Thyroid gland (tissue), 4 donors: Measurements from ENCODE around the gene DCDC2. TPM values are rescaled to one million over a fixed set of nuclear protein-coding genes. Genes with fewer than 3 reads are reported as not detected.
"Not testable (repeated sequence)": the region's sequence is repeated elsewhere in the genome, so short reads cannot be mapped to it uniquely, and the experiment has no call there.

Experiments used
- DNase-seq, 2 donors: peaks; one replicate each; pipeline ENCODE4 v3.0.0-alpha.2; 2019
- H3K27ac ChIP-seq, 3 donors: fragments of 200-600 bp; sonication (generic); 1 replicate in 2 of 3; 2 replicates in 1 of 3; pipeline ENCODE4 v1.5.1; 2016 to 2019; ENCODE audit warnings: mild to moderate bottlenecking in 1 of 3, moderate library complexity in 1 of 3
- H3K27me3 ChIP-seq: fragments of 200-600 bp; sonication (generic); one replicate; pipeline ENCODE4 v1.5.1; 2019
- H3K36me3 ChIP-seq, 2 donors: fragments of 200-600 bp; sonication (generic); one replicate each; pipeline ENCODE4 v1.5.1; 2016 to 2019
- H3K4me1 ChIP-seq, 2 donors: fragments of 200-600 bp; sonication (generic); one replicate each; pipeline ENCODE4 v1.5.1; 2017 to 2019
- H3K4me3 ChIP-seq, 3 donors: fragments of 200-600 bp; sonication (generic); replicated peaks in 1 of 3; 1 replicate in 2 of 3; 2 replicates in 1 of 3; pipeline ENCODE4 v1.5.1; 2016; ENCODE audit warnings: mild to moderate bottlenecking in 1 of 3
- H3K9me3 ChIP-seq: fragments of 200-600 bp; sonication (generic); one replicate; pipeline ENCODE4 v1.5.1; 2017
- POLR2A ChIP-seq, 2 donors: fragments of 450-650 bp; IDR thresholded peaks; one replicate each; pipeline ENCODE4 v1.6.1; 2017; ENCODE audit warnings: antibody characterized with exemption in 2 of 2, mild to moderate bottlenecking in 2 of 2, moderate library complexity in 1 of 2
- WGBS, 2 donors: methylation state at CpG; one replicate each; pipeline ENCODE4 v1.1.5; 2017; 5-methylcytosine and 5-hydroxymethylcytosine counted together
- intact Hi-C: fragments of 100-400 bp; cut with DNase I; formaldehyde crosslinking; loops from one replicate; pipeline ENCODE4 v1.15.1; 2023
- total RNA-seq, 4 donors: library from RNA; depleted of rRNA; stranded (reverse); fragments of >200 nt; gene quantifications; one replicate each; pipeline ENCODE4 v1.2.3, GENCODE V29; 2016
- TF ChIP-seq, protein P1 (sequence below), 6 experiments: fragments of 200-600 bp in 3 of 6; fragments of 450-650 bp in 3 of 6; sonication (generic) in 3 of 6; IDR thresholded peaks; one replicate each; pipeline ENCODE4 v1.5.1; 2016 to 2019; ENCODE audit warnings: antibody characterized with exemption in 6 of 6, mild to moderate bottlenecking in 2 of 6, inconsistent platforms in 1 of 6, moderate library complexity in 1 of 6

DCDC2 gene
- total RNA-seq, 4 donors from 2014 or later = 8.7 to 14.8 (median 12.3) TPM

DNA sequence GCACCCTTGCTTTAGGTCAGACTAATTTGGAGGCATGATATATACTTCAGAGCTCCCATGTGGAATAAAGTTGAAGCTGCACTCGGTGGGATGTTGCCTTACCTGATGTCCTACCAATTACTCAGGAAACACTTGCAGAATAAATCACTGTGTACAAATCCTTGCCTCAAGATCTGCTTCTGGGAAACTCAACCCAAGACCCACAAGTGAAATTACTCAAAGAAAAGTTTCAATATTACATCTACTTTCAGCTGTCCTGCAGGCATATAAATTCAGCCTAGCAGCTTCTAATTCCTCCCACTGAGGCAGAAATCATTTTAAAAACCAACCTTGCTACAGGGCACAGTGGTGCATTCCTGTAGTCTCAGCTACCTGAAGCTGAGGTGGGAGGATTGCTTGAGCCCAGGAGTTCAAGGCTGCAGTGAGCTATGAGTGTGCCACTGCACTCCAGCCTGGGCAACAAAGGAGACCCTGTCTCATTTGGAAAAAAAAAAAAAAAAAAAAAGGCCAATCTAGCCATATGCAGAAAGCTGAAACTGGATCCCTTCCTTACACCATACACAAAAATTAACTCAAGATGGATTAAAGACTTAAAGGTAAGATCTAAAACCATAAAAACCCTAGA, 20.7 kb upstream of the DCDC2 start:
- H3K9me3 ChIP-seq = no peaks in the 10 kb centered on the region
- no peak overlapping the region for H3K27ac ChIP-seq
- DNase-seq = no peak
- TF ChIP-seq, protein P1, sequence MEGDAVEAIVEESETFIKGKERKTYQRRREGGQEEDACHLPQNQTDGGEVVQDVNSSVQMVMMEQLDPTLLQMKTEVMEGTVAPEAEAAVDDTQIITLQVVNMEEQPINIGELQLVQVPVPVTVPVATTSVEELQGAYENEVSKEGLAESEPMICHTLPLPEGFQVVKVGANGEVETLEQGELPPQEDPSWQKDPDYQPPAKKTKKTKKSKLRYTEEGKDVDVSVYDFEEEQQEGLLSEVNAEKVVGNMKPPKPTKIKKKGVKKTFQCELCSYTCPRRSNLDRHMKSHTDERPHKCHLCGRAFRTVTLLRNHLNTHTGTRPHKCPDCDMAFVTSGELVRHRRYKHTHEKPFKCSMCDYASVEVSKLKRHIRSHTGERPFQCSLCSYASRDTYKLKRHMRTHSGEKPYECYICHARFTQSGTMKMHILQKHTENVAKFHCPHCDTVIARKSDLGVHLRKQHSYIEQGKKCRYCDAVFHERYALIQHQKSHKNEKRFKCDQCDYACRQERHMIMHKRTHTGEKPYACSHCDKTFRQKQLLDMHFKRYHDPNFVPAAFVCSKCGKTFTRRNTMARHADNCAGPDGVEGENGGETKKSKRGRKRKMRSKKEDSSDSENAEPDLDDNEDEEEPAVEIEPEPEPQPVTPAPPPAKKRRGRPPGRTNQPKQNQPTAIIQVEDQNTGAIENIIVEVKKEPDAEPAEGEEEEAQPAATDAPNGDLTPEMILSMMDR (IDR thresholded peaks at IDR 0.05) = no peak
- TF ChIP-seq POLR2A (IDR thresholded peaks at IDR 0.05) = no peak
- H3K4me3 ChIP-seq = no peak overlapping the region
- intact Hi-C loops = no loop called here
- no peaks in the 10 kb centered on the region for H3K27me3 ChIP-seq
- 73 to 75% methylated on average over 1 of the region's 1 CpG for WGBS, 2 donors
- H3K4me1 ChIP-seq = no peaks in the 10 kb centered on the region
- no peaks in the 10 kb centered on the region for H3K36me3 ChIP-seq

DNA sequence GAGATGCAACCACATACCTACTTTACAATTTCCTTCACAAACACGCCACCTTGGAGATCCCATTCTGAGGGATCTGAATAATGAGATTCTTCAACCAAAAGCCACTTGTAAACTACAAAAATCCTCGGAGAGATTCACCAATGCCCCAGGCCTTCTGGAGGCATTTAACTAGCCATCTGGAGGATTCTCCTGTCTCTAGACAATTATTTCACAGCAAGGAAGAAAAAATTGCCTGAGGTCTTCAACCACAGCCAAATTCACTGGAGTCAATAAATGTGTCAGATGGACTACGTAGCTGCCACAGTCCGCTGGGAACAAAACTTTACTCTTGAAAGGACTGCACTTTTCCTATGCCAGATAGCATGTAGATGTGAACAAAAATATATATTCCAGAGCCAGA, 19.0 kb upstream of the DCDC2 start:
- Histone ChIP-seq H3K36me3 (no peaks in the 10 kb centered on the region), H3K4me1 (no peaks in the 10 kb centered on the region), H3K4me3 (no peak overlapping the region), H3K27me3 (no peaks in the 10 kb centered on the region), H3K9me3 (no peaks in the 10 kb centered on the region), H3K27ac (no peak overlapping the region)
- WGBS, 2 donors = 59 to 65% methylated on average over 4 of the region's 4 CpGs
- no peak for TF ChIP-seq POLR2A (IDR thresholded peaks at IDR 0.05)
- TF ChIP-seq, protein P1 (IDR thresholded peaks at IDR 0.05) = no peak
- intact Hi-C loops = no loop called here
- no peak for DNase-seq

DNA sequence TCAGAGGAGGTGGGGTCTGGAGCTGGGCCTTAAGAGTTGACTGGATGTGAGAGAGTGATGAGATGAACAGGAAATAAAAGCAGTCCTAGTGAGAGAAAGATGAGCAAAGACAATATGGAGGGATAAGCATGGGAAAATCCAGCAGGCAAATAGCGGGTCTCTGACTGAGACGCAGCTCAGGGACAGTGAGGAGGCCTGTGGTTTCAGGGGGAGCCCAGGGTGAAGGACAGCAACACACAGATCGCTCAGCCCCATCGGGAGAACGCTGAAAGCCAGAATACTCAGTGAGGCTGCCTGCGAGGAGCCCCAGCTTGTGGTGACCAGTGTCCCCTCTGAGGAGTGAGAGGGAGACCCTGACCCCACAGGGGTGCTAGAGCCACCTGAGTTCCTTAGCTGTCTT, 16.8 kb upstream of the DCDC2 start:
- Histone ChIP-seq H3K4me3 (no peak overlapping the region), H3K27me3 (no peaks in the 10 kb centered on the region), H3K9me3 (no peaks in the 10 kb centered on the region), H3K4me1 (no peaks in the 10 kb centered on the region), H3K27ac (no peak overlapping the region), H3K36me3 (no peaks in the 10 kb centered on the region)
- intact Hi-C loops = no loop called here
- no peak for TF ChIP-seq POLR2A (IDR thresholded peaks at IDR 0.05)
- TF ChIP-seq, protein P1 (IDR thresholded peaks at IDR 0.05) = no peak
- DNase-seq = no peak
- WGBS, 2 donors = 90 to 91% methylated on average over 6 of the region's 6 CpGs

DNA sequence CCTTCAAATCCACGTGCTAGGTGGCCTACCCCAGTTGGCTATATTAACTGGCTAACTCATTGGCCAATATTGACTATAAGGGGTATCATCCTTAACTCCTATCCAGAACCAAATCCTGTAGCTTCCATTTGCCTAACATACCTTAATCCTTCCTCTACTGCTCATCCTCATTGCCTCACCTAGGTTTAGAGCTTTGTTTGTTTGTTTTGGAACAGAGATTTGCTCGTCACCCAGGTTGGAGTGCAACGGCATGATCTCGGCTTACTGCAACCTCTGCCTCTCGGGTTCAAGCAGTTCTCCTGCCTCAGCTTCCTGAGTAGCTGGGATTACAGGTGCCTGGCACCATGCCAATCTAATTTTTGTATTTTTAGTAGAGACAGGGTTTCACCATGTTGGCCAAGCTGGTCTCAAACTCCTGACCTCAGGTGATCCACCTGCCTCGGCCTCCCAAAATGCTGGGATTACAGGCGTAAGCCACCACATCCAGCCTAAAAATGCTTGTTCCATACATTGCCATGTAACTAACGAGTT, 7.3 kb upstream of the DCDC2 start:
- H3K9me3 ChIP-seq, H3K36me3 ChIP-seq, H3K27ac ChIP-seq, DNase-seq, intact Hi-C loops, H3K4me1 ChIP-seq, H3K27me3 ChIP-seq, H3K4me3 ChIP-seq: not testable (repeated sequence)
- 76 to 79% methylated on average over 8 of the region's 8 CpGs for WGBS, 2 donors

DNA sequence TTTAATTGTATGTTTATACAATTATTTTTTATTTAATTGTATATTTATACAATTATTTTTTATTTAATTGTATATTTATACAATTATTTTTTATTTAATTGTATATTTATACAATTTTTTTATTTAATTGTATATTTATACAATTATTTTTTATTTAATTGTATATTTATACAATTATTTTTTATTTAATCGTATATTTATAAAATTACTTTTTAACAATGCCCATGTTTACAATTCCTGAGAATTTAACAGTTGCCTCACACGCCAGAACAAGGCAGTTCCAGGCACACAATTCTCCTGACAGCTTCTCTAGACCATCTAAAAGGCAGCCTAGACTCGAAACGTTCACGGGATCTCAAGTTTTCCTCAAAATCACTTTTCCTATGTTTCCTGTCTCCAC, 4.5 kb upstream of the DCDC2 start:
- intact Hi-C loops, DNase-seq, H3K4me1 ChIP-seq, H3K36me3 ChIP-seq, H3K4me3 ChIP-seq, H3K27me3 ChIP-seq, H3K9me3 ChIP-seq, H3K27ac ChIP-seq: not testable (repeated sequence)
- 85 to 86% methylated on average over 5 of the region's 5 CpGs for WGBS, 2 donors

DNA sequence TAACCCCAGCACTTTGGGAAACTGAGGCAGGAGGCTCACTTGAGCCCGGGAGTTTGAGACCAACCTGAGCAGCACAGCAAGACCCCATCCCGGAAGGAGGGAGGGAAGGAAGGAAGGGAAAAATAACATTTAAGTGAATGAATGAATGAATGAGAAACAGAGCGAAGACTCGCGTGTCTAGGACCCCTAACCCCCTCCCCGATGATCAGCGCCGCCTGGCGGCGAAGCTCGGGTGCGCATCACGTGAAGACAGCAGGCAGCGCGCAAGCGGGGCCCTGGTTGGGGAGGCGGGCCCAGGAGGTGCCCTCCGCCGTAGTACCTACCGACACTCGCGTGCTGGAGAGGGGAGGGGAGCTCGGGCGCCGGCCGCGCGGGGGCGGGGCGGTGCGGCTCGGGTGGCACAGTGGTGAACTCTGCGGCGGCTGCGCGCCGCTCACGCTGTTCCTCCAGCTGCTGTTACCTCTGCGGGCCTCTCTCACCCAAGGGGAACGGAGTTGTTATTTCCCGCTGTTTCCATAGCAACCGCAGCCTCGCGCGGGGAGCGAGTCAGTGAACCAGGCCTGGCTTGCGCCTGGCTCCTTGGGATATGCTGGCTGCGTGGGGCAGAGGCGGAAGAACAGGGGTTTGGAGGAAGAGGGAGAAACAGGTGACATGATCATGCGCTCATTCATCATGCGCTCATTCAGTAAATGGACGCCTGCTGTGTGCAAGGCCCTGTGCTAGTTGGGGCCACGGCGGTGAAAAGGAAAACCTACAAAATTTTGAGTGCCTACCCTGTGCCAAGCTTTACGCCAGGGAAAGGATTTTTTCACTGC, 2.0 kb upstream of the DCDC2 start:
- peak overlapping the region in 2 of 3 donors; percentile 14 to 25 for H3K4me3 ChIP-seq
- no peaks in the 10 kb centered on the region for H3K36me3 ChIP-seq
- no peaks in the 10 kb centered on the region for H3K9me3 ChIP-seq
- TF ChIP-seq, protein P1 (IDR thresholded peaks at IDR 0.05) = peak in 5 of 6 experiments; percentile 56 to 82 (median 76)
- TF ChIP-seq POLR2A (IDR thresholded peaks at IDR 0.05) = peak in 1 of 2 donors; percentile 68
- H3K27me3 ChIP-seq = no peaks in the 10 kb centered on the region
- intact Hi-C loops = no loop called here
- WGBS, 2 donors = 5 to 7% methylated on average over 35 to 52 of the region's 55 CpGs
- peaks cover 4 to 6% of the 10 kb centered on the region in 2 donors for H3K4me1 ChIP-seq
- H3K27ac ChIP-seq = peak overlapping the region; percentile 69 to 93 (median 76)
- DNase-seq = peak; percentile 95 to 98
